Hematopoietic multipotent progenitor cell treated with erythropoietin and hydrocortisone succinate and interleukin-3 and kit ligand, for 15 days (in vitro differentiated cells): ENCODE measurements around the gene CACNA2D3.

Source experiments
- DNase-seq: peaks from one replicate; pipeline ENCODE4 v3.0.0-alpha.2; 2015; ENCODE audit warnings: low spot score

Gene CACNA2D3

GRCh38 chr3:54676087-54676486 is 553.7 kb downstream of the CACNA2D3 start:
- no peak for DNase-seq

- no peak for DNase-seq
These were observed 559.4 kb downstream of the CACNA2D3 start for GRCh38 chr3:54681706-54682105.

GRCh38 chr3:54685213-54685612 is 562.9 kb downstream of the CACNA2D3 start:
- DNase-seq = no peak

GRCh38 chr3:54691289-54691771 is 569.0 kb downstream of the CACNA2D3 start:
- no peak for DNase-seq

GRCh38 chr3:54696313-54696712 is 574.0 kb downstream of the CACNA2D3 start:
- DNase-seq = no peak

GRCh38 chr3:54698054-54698453 is 575.7 kb downstream of the CACNA2D3 start:
- DNase-seq = no peak

- no peak for DNase-seq
These were observed 581.6 kb downstream of the CACNA2D3 start for GRCh38 chr3:54703923-54704322.

GRCh38 chr3:54705730-54706129 is 583.4 kb downstream of the CACNA2D3 start:
- no peak for DNase-seq

GRCh38 chr3:54706738-54707137 is 584.4 kb downstream of the CACNA2D3 start:
- DNase-seq = no peak

GRCh38 chr3:54709785-54710184 is 587.4 kb downstream of the CACNA2D3 start:
- no peak for DNase-seq

- no peak for DNase-seq
These were observed 588.6 kb downstream of the CACNA2D3 start for GRCh38 chr3:54710954-54711353.

GRCh38 chr3:54712539-54712938 is 590.2 kb downstream of the CACNA2D3 start:
- DNase-seq = no peak

GRCh38 chr3:54713031-54713430 is 590.7 kb downstream of the CACNA2D3 start:
- no peak for DNase-seq

- no peak for DNase-seq
These were observed 591.1 kb downstream of the CACNA2D3 start for GRCh38 chr3:54713455-54713854.

GRCh38 chr3:54714035-54714434 is 591.7 kb downstream of the CACNA2D3 start:
- DNase-seq = no peak

- DNase-seq = no peak
These were observed 595.2 kb downstream of the CACNA2D3 start for GRCh38 chr3:54717506-54717905.

- no peak for DNase-seq
These were observed 597.6 kb downstream of the CACNA2D3 start for GRCh38 chr3:54719914-54720313.

GRCh38 chr3:54720604-54721003 is 598.3 kb downstream of the CACNA2D3 start:
- DNase-seq = no peak

- DNase-seq = no peak
These were observed 609.5 kb downstream of the CACNA2D3 start for GRCh38 chr3:54731732-54732445.

- DNase-seq = no peak
These were observed 611.0 kb downstream of the CACNA2D3 start for GRCh38 chr3:54733106-54734006.

- DNase-seq = no peak
These were observed 614.1 kb downstream of the CACNA2D3 start for GRCh38 chr3:54736459-54736858.

GRCh38 chr3:54743755-54744154 is 621.4 kb downstream of the CACNA2D3 start:
- DNase-seq = no peak

GRCh38 chr3:54744291-54744690 is 621.9 kb downstream of the CACNA2D3 start:
- no peak for DNase-seq
